Measurements from ENCODE around the gene MTAP.

GRCh38 chr9:21854119-21854518 is 51.7 kb downstream of the MTAP start:
- TF ChIP-seq CTCF (IDR thresholded peaks at IDR 0.05; ENCODE audit: poor library complexity, severe bottlenecking) (no peak), EP300 (conservative IDR thresholded peaks at IDR 0.05; ENCODE audit: poor library complexity, severe bottlenecking) (no peak), EZH2 (IDR thresholded peaks at IDR 0.05; ENCODE audit: borderline replicate concordance, insufficient read depth, low read length, poor library complexity, severe bottlenecking) (no peak)

Measured in neural cell (in vitro differentiated cells).